Suprapubic skin (tissue), 3 donors: ENCODE data around the gene C4orf54.

Experiments
- POLR2AphosphoS5 ChIP-seq, 3 donors: sonication (generic); formaldehyde crosslinking; IDR thresholded peaks; one replicate each; pipeline ENCODE4 v1.6.1; 2017; ENCODE audit warnings: antibody characterized with exemption in 3 of 3
- TF ChIP-seq, protein P1 (sequence below), 2 donors: fragments of 200-600 bp in 1 of 2; fragments of 450-650 bp in 1 of 2; sonication (generic) in 1 of 2; IDR thresholded peaks; one replicate each; pipeline ENCODE4 v1.5.1; 2016 to 2019; ENCODE audit warnings: antibody characterized with exemption in 2 of 2, mild to moderate bottlenecking in 1 of 2, moderate library complexity in 1 of 2

DNA sequence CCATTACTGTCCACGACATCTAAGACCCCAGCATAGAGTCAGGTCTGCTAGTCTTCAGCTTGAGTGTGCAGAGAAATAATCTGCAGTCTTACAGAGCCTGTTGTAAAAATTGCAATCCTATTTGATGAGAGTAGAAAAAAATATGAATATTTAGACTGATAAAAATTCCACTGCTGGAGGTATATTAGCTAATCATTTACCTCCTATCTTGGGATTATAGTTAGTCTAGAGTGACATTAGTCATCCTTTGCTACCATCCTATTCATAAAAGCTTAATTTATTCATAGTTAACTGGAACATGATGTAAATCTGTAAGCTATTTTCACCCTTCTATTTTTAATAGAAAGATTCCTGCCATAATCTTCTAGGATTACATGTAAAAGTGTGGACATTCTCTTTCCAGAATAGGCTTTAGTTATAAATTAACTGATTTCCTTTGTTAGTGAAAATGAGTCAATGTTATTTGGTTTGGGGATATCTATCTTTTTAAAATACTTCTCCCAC is 26.7 kb downstream of the C4orf54 start:
- no peak for TF ChIP-seq POLR2AphosphoS5 (IDR thresholded peaks at IDR 0.05)
- TF ChIP-seq, protein P1, sequence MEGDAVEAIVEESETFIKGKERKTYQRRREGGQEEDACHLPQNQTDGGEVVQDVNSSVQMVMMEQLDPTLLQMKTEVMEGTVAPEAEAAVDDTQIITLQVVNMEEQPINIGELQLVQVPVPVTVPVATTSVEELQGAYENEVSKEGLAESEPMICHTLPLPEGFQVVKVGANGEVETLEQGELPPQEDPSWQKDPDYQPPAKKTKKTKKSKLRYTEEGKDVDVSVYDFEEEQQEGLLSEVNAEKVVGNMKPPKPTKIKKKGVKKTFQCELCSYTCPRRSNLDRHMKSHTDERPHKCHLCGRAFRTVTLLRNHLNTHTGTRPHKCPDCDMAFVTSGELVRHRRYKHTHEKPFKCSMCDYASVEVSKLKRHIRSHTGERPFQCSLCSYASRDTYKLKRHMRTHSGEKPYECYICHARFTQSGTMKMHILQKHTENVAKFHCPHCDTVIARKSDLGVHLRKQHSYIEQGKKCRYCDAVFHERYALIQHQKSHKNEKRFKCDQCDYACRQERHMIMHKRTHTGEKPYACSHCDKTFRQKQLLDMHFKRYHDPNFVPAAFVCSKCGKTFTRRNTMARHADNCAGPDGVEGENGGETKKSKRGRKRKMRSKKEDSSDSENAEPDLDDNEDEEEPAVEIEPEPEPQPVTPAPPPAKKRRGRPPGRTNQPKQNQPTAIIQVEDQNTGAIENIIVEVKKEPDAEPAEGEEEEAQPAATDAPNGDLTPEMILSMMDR (IDR thresholded peaks at IDR 0.05): no peak
